WERI-Rb-1 (cell line): Measurements from ENCODE around the gene FMN2.

ENCODE experiments used
- DNase-seq: peaks from one replicate; pipeline ENCODE4 v3.0.0-alpha.2; 2020
- H3K27ac ChIP-seq: fragments of 250-450 bp; sonication (Bioruptor Pico); 2 replicates; pipeline ENCODE4 v1.5.1; 2020; ENCODE audit warnings: mild to moderate bottlenecking, moderate library complexity
- H3K27me3 ChIP-seq: fragments of 250-450 bp; sonication (Bioruptor Pico); 2 replicates; pipeline ENCODE4 v1.5.1; 2021; ENCODE audit warnings: mild to moderate bottlenecking, low read depth, moderate library complexity; ENCODE audit not compliant: insufficient read depth, severe bottlenecking
- H3K36me3 ChIP-seq: fragments of 250-450 bp; sonication (Bioruptor Pico); 2 replicates; pipeline ENCODE4 v1.5.1; 2020; ENCODE audit warnings: mild to moderate bottlenecking, moderate library complexity
- H3K4me3 ChIP-seq: 2 replicates; pipeline ENCODE4 v1.5.1; 2011; ENCODE audit warnings: low read depth, mild to moderate bottlenecking, control low read depth, low read length
- H3K9me3 ChIP-seq: fragments of 250-450 bp; sonication (Bioruptor Pico); 2 replicates; pipeline ENCODE4 v1.5.1; 2021; ENCODE audit warnings: mild to moderate bottlenecking, moderate library complexity; ENCODE audit not compliant: severe bottlenecking
- TF ChIP-seq, protein P1 (sequence below): IDR thresholded peaks from 2 replicates; pipeline ENCODE4 v1.5.1; 2011; ENCODE audit warnings: low read depth, mild to moderate bottlenecking, control low read depth, inconsistent platforms, low read length

The FMN2 gene

DNA sequence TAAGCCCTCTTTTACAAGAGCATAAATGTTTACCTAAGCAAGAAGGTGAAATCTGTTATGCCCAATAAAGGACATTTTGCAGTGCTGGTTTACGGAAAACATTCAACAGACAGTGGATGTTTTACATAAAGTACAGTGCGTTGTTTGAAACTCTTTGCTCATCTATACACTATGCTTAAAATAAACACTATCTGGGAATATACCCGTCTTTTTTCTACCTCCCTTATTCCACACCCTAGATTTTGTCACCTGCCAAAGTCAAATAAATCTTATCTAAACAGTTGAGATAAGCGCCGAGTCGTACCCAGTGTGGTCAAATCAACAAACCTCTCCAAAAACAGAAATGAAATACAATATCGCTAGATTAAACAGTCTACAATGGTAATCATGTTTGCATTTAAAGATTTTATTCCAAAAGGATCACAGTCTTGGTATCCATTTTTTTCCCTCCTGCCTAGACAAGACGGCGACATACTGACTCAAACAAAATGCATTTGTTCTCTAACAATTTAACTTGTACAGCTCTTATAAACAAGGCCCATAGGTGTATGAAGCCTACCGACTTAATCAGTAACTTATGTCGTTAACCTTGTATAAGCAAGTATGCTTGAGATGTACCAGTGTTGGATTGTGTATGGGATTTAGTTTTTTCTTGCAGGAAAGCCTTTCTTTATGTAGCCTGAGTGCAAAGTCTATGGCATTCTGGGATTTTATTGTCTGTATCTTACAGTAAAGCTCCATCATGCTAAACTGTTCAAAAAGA is 189.1 kb downstream of the FMN2 start:
- no peaks in the 10 kb centered on the region for H3K9me3 ChIP-seq
- TF ChIP-seq, protein P1, sequence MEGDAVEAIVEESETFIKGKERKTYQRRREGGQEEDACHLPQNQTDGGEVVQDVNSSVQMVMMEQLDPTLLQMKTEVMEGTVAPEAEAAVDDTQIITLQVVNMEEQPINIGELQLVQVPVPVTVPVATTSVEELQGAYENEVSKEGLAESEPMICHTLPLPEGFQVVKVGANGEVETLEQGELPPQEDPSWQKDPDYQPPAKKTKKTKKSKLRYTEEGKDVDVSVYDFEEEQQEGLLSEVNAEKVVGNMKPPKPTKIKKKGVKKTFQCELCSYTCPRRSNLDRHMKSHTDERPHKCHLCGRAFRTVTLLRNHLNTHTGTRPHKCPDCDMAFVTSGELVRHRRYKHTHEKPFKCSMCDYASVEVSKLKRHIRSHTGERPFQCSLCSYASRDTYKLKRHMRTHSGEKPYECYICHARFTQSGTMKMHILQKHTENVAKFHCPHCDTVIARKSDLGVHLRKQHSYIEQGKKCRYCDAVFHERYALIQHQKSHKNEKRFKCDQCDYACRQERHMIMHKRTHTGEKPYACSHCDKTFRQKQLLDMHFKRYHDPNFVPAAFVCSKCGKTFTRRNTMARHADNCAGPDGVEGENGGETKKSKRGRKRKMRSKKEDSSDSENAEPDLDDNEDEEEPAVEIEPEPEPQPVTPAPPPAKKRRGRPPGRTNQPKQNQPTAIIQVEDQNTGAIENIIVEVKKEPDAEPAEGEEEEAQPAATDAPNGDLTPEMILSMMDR, result no peak
- peaks cover 58% of the 10 kb centered on the region for H3K36me3 ChIP-seq
- H3K27ac ChIP-seq, result no peak overlapping the region
- no peak for DNase-seq
- no peak overlapping the region for H3K4me3 ChIP-seq
- H3K27me3 ChIP-seq, result no peaks in the 10 kb centered on the region

DNA sequence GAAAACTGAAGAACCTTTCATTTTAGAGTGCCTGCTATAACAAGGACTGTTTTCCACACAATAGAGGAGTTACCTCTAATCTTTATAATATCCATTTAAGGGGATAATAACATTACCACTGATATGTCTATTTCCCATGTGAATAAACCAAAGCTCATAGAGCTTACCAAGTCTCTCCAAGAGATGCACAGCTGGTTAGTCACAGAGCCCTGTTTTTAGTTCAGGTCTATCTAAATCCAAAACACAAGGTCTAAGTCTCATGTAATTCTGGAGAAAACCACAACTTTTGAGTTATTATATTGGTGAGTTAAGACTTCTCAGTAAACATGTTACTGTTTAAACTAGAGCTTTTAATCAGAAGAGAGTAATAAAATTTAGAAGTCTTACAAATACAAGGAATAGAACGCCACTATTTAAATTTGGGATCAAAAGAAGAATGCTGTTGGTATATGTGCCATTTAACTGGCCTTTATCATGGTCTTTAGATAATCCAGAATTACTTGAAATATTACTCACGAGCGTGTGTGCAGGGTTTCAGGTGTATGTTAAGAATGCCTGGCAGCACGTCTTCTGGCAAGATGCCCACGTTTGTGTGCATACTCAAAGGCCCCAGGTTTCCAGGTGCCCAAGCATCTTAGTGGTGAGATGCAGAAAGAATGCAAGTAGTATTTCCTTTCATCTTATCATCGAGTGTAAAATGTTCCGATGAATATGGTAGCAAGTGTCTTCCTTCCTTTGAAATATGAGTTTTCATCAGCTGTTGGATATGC is 190.6 kb downstream of the FMN2 start:
- H3K36me3 ChIP-seq, result peaks cover 46% of the 10 kb centered on the region
- H3K27me3 ChIP-seq, result no peaks in the 10 kb centered on the region
- no peak for DNase-seq
- no peaks in the 10 kb centered on the region for H3K9me3 ChIP-seq
- H3K27ac ChIP-seq, result no peak overlapping the region
- TF ChIP-seq, protein P1, result no peak
- H3K4me3 ChIP-seq, result no peak overlapping the region

DNA sequence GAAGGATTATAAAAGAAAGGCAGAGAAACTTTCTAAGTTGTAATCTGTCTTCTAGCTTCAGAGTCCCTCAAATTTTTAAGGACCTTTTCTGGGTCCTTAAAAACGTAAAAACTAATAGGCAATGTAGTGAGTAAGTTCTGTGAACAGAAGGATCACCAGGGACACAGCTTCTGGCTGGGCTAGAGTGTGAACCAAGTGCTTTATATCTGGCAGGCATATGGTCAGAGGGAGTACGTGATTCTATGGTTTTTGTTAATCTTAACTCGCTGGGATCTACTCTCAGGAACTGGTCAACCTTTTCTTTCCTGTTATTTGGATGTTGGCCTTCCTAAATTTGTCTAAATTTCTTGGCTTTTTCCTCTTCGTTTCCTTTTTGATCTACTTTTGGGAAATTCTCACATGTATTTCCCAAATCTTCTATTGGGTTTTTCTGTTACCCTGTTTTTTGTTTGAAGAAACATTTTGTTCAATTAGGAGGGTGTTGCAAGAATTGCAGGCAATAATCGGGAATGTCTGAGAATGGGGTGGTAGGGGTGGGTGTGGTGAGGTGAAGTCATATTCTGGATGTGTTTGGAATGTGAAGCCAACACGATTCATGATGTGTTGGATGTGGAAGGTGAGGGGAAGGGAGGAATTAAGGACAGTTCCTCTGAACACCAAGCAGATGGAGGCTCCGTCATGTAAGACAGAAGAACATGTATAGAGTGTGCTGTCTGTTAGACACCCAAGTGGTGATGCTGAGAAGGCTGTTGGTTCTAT is 193.2 kb downstream of the FMN2 start:
- Histone ChIP-seq H3K9me3 (no peaks in the 10 kb centered on the region), H3K27ac (no peak overlapping the region), H3K36me3 (peaks cover 54% of the 10 kb centered on the region), H3K27me3 (no peaks in the 10 kb centered on the region), H3K4me3 (no peak overlapping the region)
- TF ChIP-seq, protein P1, result no peak
- no peak for DNase-seq

DNA sequence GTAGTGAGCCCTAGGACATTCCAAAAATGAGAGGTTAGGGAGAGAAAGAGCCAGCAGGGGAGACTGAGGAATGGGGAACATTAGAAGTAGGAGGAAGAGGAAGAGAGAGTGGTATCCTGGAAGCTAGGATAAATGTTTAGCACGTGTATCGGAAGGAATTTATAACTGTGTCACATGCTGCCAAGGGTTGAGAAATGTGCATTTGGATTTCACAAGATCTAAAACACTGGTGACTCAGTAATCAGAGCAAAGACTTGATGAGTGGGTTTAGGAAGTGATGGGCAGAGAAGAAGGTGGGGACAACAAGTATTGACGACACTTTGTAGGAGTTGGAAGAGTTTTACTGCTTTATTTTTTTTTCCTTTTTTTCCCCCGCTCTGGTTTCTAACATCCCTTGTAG is 193.9 kb downstream of the FMN2 start:
- H3K27ac ChIP-seq, result no peak overlapping the region
- H3K9me3 ChIP-seq, result no peaks in the 10 kb centered on the region
- DNase-seq, result no peak
- no peaks in the 10 kb centered on the region for H3K27me3 ChIP-seq
- H3K36me3 ChIP-seq, result peaks cover 48% of the 10 kb centered on the region
- H3K4me3 ChIP-seq, result no peak overlapping the region
- TF ChIP-seq, protein P1, result no peak

DNA sequence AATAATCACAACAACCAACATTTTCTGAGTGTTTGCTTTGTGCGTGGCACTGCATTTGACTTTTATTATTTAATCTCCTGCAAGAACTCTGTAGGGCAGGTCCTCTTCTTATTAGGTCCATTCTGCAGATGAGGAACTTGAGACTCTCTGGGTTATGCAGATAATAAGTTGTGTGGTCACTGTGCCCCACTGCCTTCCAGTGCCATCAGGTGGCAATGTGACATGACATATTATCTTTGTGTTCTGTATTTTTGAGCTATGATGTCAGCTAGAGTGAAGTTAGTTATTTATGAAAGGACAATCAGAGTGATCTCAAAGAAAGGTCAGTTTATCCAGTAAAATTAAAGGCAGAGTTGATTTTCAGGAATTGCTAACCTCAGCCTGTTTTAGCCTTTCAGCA is 196.0 kb downstream of the FMN2 start:
- Histone ChIP-seq H3K27ac (no peak overlapping the region), H3K9me3 (no peaks in the 10 kb centered on the region), H3K27me3 (no peaks in the 10 kb centered on the region), H3K36me3 (peaks cover 46% of the 10 kb centered on the region), H3K4me3 (no peak overlapping the region)
- TF ChIP-seq, protein P1, result no peak
- DNase-seq, result no peak
